HK-2 (cell line): Measurements from ENCODE around the gene SHOC2.

ENCODE experiments used
- DNase-seq: peaks from one replicate; pipeline ENCODE4 v3.0.0-alpha.2; 2018; ENCODE audit not compliant: unreplicated experiment

SHOC2 gene

GRCh38 chr10:110919349-110919931, at the start of gene SHOC2:
SHOC2 (plus strand) TSS chr10:110919604; CDS start chr10:110964359, 44,755 bp downstream.
- peak; percentile 100 for DNase-seq

GRCh38 chr10:110870823-110871297, 48.5 kb upstream of the SHOC2 start:
- no peak for DNase-seq

- DNase-seq: peak; percentile 100
These were observed 47.9 kb upstream of the SHOC2 start, which contains the start of gene PDCD4 for GRCh38 chr10:110871298-110872084. PDCD4 (plus strand) TSS chr10:110871928; CDS start chr10:110876028, 4,100 bp downstream.

- peak; percentile 79 for DNase-seq
These were observed 47.0 kb upstream of the SHOC2 start for GRCh38 chr10:110872145-110872983.

GRCh38 chr10:110872984-110873923, 46.1 kb upstream of the SHOC2 start:
- DNase-seq: no peak

- DNase-seq: no peak
These were observed 45.5 kb upstream of the SHOC2 start for GRCh38 chr10:110873951-110874350.

- DNase-seq: no peak
These were observed 43.4 kb upstream of the SHOC2 start for GRCh38 chr10:110876000-110876399.

- DNase-seq: no peak
These were observed 42.6 kb upstream of the SHOC2 start for GRCh38 chr10:110876788-110877187.

- DNase-seq: no peak
These were observed 39.4 kb upstream of the SHOC2 start for GRCh38 chr10:110880012-110880411.

- DNase-seq: no peak
These were observed 38.2 kb upstream of the SHOC2 start for GRCh38 chr10:110881247-110881646.

- no peak for DNase-seq
These were observed 37.5 kb upstream of the SHOC2 start for GRCh38 chr10:110881905-110882304.

- no peak for DNase-seq
These were observed 35.5 kb upstream of the SHOC2 start for GRCh38 chr10:110883924-110884323.

GRCh38 chr10:110885932-110886674, 33.3 kb upstream of the SHOC2 start:
- DNase-seq: no peak

- no peak for DNase-seq
These were observed 31.8 kb upstream of the SHOC2 start for GRCh38 chr10:110887560-110887959.

GRCh38 chr10:110892602-110893288, 26.7 kb upstream of the SHOC2 start:
- no peak for DNase-seq

GRCh38 chr10:110893559-110894179, 25.7 kb upstream of the SHOC2 start:
- DNase-seq: no peak

GRCh38 chr10:110897184-110897583, 22.2 kb upstream of the SHOC2 start:
- DNase-seq: no peak

GRCh38 chr10:110898391-110898790, 21.0 kb upstream of the SHOC2 start:
- no peak for DNase-seq

- no peak for DNase-seq
These were observed 18.4 kb upstream of the SHOC2 start for GRCh38 chr10:110900983-110901382.
